Measurements from ENCODE around the gene SHROOM2.

Gene SHROOM2

GRCh38 chrX:9919632-9920172 lies 133.5 kb downstream of the SHROOM2 start:
- H3K27me3 ChIP-seq (ENCODE audit: insufficient read depth, low read length), result peaks cover 44% of the 10 kb centered on the region
- H3K4me1 ChIP-seq (ENCODE audit: control insufficient read depth, insufficient read depth, low read length, unreplicated experiment), result no peaks in the 10 kb centered on the region
- no peak overlapping the region for H3K4me3 ChIP-seq (ENCODE audit: low read depth, low read length)
- no peaks in the 10 kb centered on the region for H3K79me2 ChIP-seq (ENCODE audit: control insufficient read depth, insufficient read depth, low read length, unreplicated experiment)
- H3K36me3 ChIP-seq (ENCODE audit: insufficient read depth, low read length), result no peaks in the 10 kb centered on the region
- no peak overlapping the region for H2AFZ ChIP-seq (ENCODE audit: low read length, unreplicated experiment)
- no peak overlapping the region for H3K27ac ChIP-seq (ENCODE audit: low read depth, low read length)

GRCh38 chrX:9921407-9921806 lies 135.2 kb downstream of the SHROOM2 start:
- Histone ChIP-seq H3K27me3 (ENCODE audit: insufficient read depth, low read length) (peaks cover 36% of the 10 kb centered on the region), H3K4me1 (ENCODE audit: control insufficient read depth, insufficient read depth, low read length, unreplicated experiment) (no peaks in the 10 kb centered on the region), H3K4me3 (ENCODE audit: low read depth, low read length) (no peak overlapping the region), H3K27ac (ENCODE audit: low read depth, low read length) (no peak overlapping the region), H3K79me2 (ENCODE audit: control insufficient read depth, insufficient read depth, low read length, unreplicated experiment) (no peaks in the 10 kb centered on the region), H3K36me3 (ENCODE audit: insufficient read depth, low read length) (no peaks in the 10 kb centered on the region), H2AFZ (ENCODE audit: low read length, unreplicated experiment) (no peak overlapping the region)

- Histone ChIP-seq H3K4me1 (ENCODE audit: control insufficient read depth, insufficient read depth, low read length, unreplicated experiment) (no peaks in the 10 kb centered on the region), H3K79me2 (ENCODE audit: control insufficient read depth, insufficient read depth, low read length, unreplicated experiment) (no peaks in the 10 kb centered on the region), H2AFZ (ENCODE audit: low read length, unreplicated experiment) (no peak overlapping the region), H3K27me3 (ENCODE audit: insufficient read depth, low read length) (peaks cover 24% of the 10 kb centered on the region), H3K27ac (ENCODE audit: low read depth, low read length) (no peak overlapping the region), H3K4me3 (ENCODE audit: low read depth, low read length) (no peak overlapping the region), H3K36me3 (ENCODE audit: insufficient read depth, low read length) (no peaks in the 10 kb centered on the region)
Observed at GRCh38 chrX:9923357-9923756, 137.1 kb downstream of the SHROOM2 start.

- Histone ChIP-seq H3K27me3 (ENCODE audit: insufficient read depth, low read length) (peaks cover 11% of the 10 kb centered on the region), H3K36me3 (ENCODE audit: insufficient read depth, low read length) (no peaks in the 10 kb centered on the region), H3K4me1 (ENCODE audit: control insufficient read depth, insufficient read depth, low read length, unreplicated experiment) (no peaks in the 10 kb centered on the region), H3K27ac (ENCODE audit: low read depth, low read length) (no peak overlapping the region), H2AFZ (ENCODE audit: low read length, unreplicated experiment) (no peak overlapping the region), H3K79me2 (ENCODE audit: control insufficient read depth, insufficient read depth, low read length, unreplicated experiment) (no peaks in the 10 kb centered on the region), H3K4me3 (ENCODE audit: low read depth, low read length) (no peak overlapping the region)
Observed at GRCh38 chrX:9926002-9926401, 139.8 kb downstream of the SHROOM2 start.

GRCh38 chrX:9927698-9928482 lies 141.7 kb downstream of the SHROOM2 start:
- H3K4me1 ChIP-seq (ENCODE audit: control insufficient read depth, insufficient read depth, low read length, unreplicated experiment), result no peaks in the 10 kb centered on the region
- H3K27me3 ChIP-seq (ENCODE audit: insufficient read depth, low read length), result peaks cover 14% of the 10 kb centered on the region
- no peak overlapping the region for H3K4me3 ChIP-seq (ENCODE audit: low read depth, low read length)
- H2AFZ ChIP-seq (ENCODE audit: low read length, unreplicated experiment), result no peak overlapping the region
- no peaks in the 10 kb centered on the region for H3K36me3 ChIP-seq (ENCODE audit: insufficient read depth, low read length)
- no peak overlapping the region for H3K27ac ChIP-seq (ENCODE audit: low read depth, low read length)
- H3K79me2 ChIP-seq (ENCODE audit: control insufficient read depth, insufficient read depth, low read length, unreplicated experiment), result no peaks in the 10 kb centered on the region

- no peak overlapping the region for H3K27ac ChIP-seq (ENCODE audit: low read depth, low read length)
Observed at GRCh38 chrX:9935436-9935835, 149.2 kb downstream of the SHROOM2 start.

GRCh38 chrX:9937761-9938160 lies 151.5 kb downstream of the SHROOM2 start:
- Histone ChIP-seq H3K4me1 (ENCODE audit: control insufficient read depth, insufficient read depth, low read length, unreplicated experiment) (no peaks in the 10 kb centered on the region), H3K36me3 (ENCODE audit: insufficient read depth, low read length) (no peaks in the 10 kb centered on the region), H3K79me2 (ENCODE audit: control insufficient read depth, insufficient read depth, low read length, unreplicated experiment) (no peaks in the 10 kb centered on the region), H3K4me3 (ENCODE audit: low read depth, low read length) (no peak overlapping the region), H3K27ac (ENCODE audit: low read depth, low read length) (no peak overlapping the region), H2AFZ (ENCODE audit: low read length, unreplicated experiment) (no peak overlapping the region), H3K27me3 (ENCODE audit: insufficient read depth, low read length) (no peaks in the 10 kb centered on the region)

More at GRCh38 chrX:9935436-9935835, 149.2 kb downstream of the SHROOM2 start:
- no peak overlapping the region for H3K4me3 ChIP-seq (ENCODE audit: low read depth, low read length)
- H3K4me1 ChIP-seq (ENCODE audit: control insufficient read depth, insufficient read depth, low read length, unreplicated experiment), result no peaks in the 10 kb centered on the region
- H2AFZ ChIP-seq (ENCODE audit: low read length, unreplicated experiment), result no peak overlapping the region
- no peaks in the 10 kb centered on the region for H3K36me3 ChIP-seq (ENCODE audit: insufficient read depth, low read length)
- H3K79me2 ChIP-seq (ENCODE audit: control insufficient read depth, insufficient read depth, low read length, unreplicated experiment), result no peaks in the 10 kb centered on the region
- 0 out of 2 replicates have a peak, but pooled peaks cover 3% of the 10 kb centered on the region for H3K27me3 ChIP-seq (ENCODE audit: insufficient read depth, low read length)

GRCh38 chrX:9938516-9938915 lies 152.3 kb downstream of the SHROOM2 start:
- no peaks in the 10 kb centered on the region for H3K27me3 ChIP-seq (ENCODE audit: insufficient read depth, low read length)

GRCh38 chrX:9940421-9940820 lies 154.2 kb downstream of the SHROOM2 start:
- Histone ChIP-seq H3K27ac (ENCODE audit: low read depth, low read length) (no peak overlapping the region), H3K4me1 (ENCODE audit: control insufficient read depth, insufficient read depth, low read length, unreplicated experiment) (no peaks in the 10 kb centered on the region), H3K36me3 (ENCODE audit: insufficient read depth, low read length) (no peaks in the 10 kb centered on the region), H3K4me3 (ENCODE audit: low read depth, low read length) (no peak overlapping the region), H2AFZ (ENCODE audit: low read length, unreplicated experiment) (no peak overlapping the region), H3K27me3 (ENCODE audit: insufficient read depth, low read length) (no peaks in the 10 kb centered on the region), H3K79me2 (ENCODE audit: control insufficient read depth, insufficient read depth, low read length, unreplicated experiment) (no peaks in the 10 kb centered on the region)

More at GRCh38 chrX:9938516-9938915, 152.3 kb downstream of the SHROOM2 start:
- Histone ChIP-seq H3K4me1 (ENCODE audit: control insufficient read depth, insufficient read depth, low read length, unreplicated experiment) (no peaks in the 10 kb centered on the region), H2AFZ (ENCODE audit: low read length, unreplicated experiment) (no peak overlapping the region), H3K36me3 (ENCODE audit: insufficient read depth, low read length) (no peaks in the 10 kb centered on the region), H3K27ac (ENCODE audit: low read depth, low read length) (no peak overlapping the region), H3K4me3 (ENCODE audit: low read depth, low read length) (no peak overlapping the region), H3K79me2 (ENCODE audit: control insufficient read depth, insufficient read depth, low read length, unreplicated experiment) (no peaks in the 10 kb centered on the region)

- no peaks in the 10 kb centered on the region for H3K4me1 ChIP-seq (ENCODE audit: control insufficient read depth, insufficient read depth, low read length, unreplicated experiment)
Observed at GRCh38 chrX:9942086-9942485, 155.9 kb downstream of the SHROOM2 start.

GRCh38 chrX:9943420-9943819 lies 157.2 kb downstream of the SHROOM2 start:
- no peak overlapping the region for H2AFZ ChIP-seq (ENCODE audit: low read length, unreplicated experiment)
- no peak overlapping the region for H3K4me3 ChIP-seq (ENCODE audit: low read depth, low read length)
- H3K36me3 ChIP-seq (ENCODE audit: insufficient read depth, low read length), result no peaks in the 10 kb centered on the region
- no peaks in the 10 kb centered on the region for H3K4me1 ChIP-seq (ENCODE audit: control insufficient read depth, insufficient read depth, low read length, unreplicated experiment)
- H3K27ac ChIP-seq (ENCODE audit: low read depth, low read length), result no peak overlapping the region
- no peaks in the 10 kb centered on the region for H3K79me2 ChIP-seq (ENCODE audit: control insufficient read depth, insufficient read depth, low read length, unreplicated experiment)
- peaks cover 7% of the 10 kb centered on the region for H3K27me3 ChIP-seq (ENCODE audit: insufficient read depth, low read length)

More at GRCh38 chrX:9942086-9942485, 155.9 kb downstream of the SHROOM2 start:
- Histone ChIP-seq H3K27ac (ENCODE audit: low read depth, low read length) (no peak overlapping the region), H3K36me3 (ENCODE audit: insufficient read depth, low read length) (no peaks in the 10 kb centered on the region), H3K4me3 (ENCODE audit: low read depth, low read length) (no peak overlapping the region), H3K27me3 (ENCODE audit: insufficient read depth, low read length) (no peaks in the 10 kb centered on the region), H3K79me2 (ENCODE audit: control insufficient read depth, insufficient read depth, low read length, unreplicated experiment) (no peaks in the 10 kb centered on the region), H2AFZ (ENCODE audit: low read length, unreplicated experiment) (no peak overlapping the region)

Data from ACC112 (cell line).